Stimulated activated CD4-positive, alpha-beta T cell treated with anti-CD3 and anti-CD28 coated beads, Interleukin-4, amount 100 ng/mL, for 1 hour (primary cell): ENCODE data around the gene SLC12A7.
"Not testable (repeated sequence)": the region's sequence is repeated elsewhere in the genome, so short reads cannot be mapped to it uniquely, and the experiment has no call there.

Experiments used
- DNase-seq: peaks from one replicate; pipeline ENCODE4 v3.0.0-alpha.2; 2020

SLC12A7 gene

GRCh38 chr5:1111727-1112289, at the start of gene SLC12A7:
TSS of gene SLC12A7 (minus strand) at chr5:1112063. CDS start at chr5:1111991, 72 bp downstream.
- DNase-seq: peak; percentile 73

GRCh38 chr5:1161108-1161832, 49.4 kb upstream of the SLC12A7 start:
- no peak for DNase-seq

GRCh38 chr5:1159774-1160406, 48.0 kb upstream of the SLC12A7 start:
- no peak for DNase-seq

GRCh38 chr5:1159341-1159675, 47.4 kb upstream of the SLC12A7 start:
- no peak for DNase-seq

GRCh38 chr5:1158647-1159340, 46.9 kb upstream of the SLC12A7 start:
- DNase-seq: no peak

GRCh38 chr5:1157461-1157986, 45.7 kb upstream of the SLC12A7 start:
- DNase-seq: not testable (repeated sequence)

- DNase-seq: no peak
Observed at GRCh38 chr5:1156754-1157460, 45.0 kb upstream of the SLC12A7 start.

GRCh38 chr5:1156033-1156753, 44.3 kb upstream of the SLC12A7 start:
- no peak for DNase-seq

GRCh38 chr5:1155191-1156032, 43.5 kb upstream of the SLC12A7 start:
- no peak for DNase-seq

GRCh38 chr5:1153428-1153827, 41.6 kb upstream of the SLC12A7 start:
- DNase-seq: no peak

GRCh38 chr5:1152771-1153282, 41.0 kb upstream of the SLC12A7 start:
- DNase-seq: no peak

GRCh38 chr5:1152156-1152555, 40.3 kb upstream of the SLC12A7 start:
- DNase-seq: no peak

- no peak for DNase-seq
Observed at GRCh38 chr5:1151316-1151715, 39.5 kb upstream of the SLC12A7 start.

- no peak for DNase-seq
Observed at GRCh38 chr5:1150866-1151265, 39.0 kb upstream of the SLC12A7 start.

- no peak for DNase-seq
Observed at GRCh38 chr5:1144638-1145396, 33.0 kb upstream of the SLC12A7 start.

- DNase-seq: no peak
Observed at GRCh38 chr5:1144089-1144488, 32.2 kb upstream of the SLC12A7 start.

- no peak for DNase-seq
Observed at GRCh38 chr5:1143670-1143951, 31.7 kb upstream of the SLC12A7 start.

- no peak for DNase-seq
Observed at GRCh38 chr5:1142886-1143669, 31.2 kb upstream of the SLC12A7 start.

- DNase-seq: no peak
Observed at GRCh38 chr5:1141834-1142233, 30.0 kb upstream of the SLC12A7 start.

- DNase-seq: no peak
Observed at GRCh38 chr5:1140818-1141189, 28.9 kb upstream of the SLC12A7 start.
